AG09309 (cell line): ENCODE results near the gene RIPOR3.

Source experiments
- DNase-seq: peaks from one replicate; pipeline ENCODE4 v3.0.0-alpha.2; 2010; ENCODE audit warnings: low read depth
- H3K4me3 ChIP-seq: 2 replicates; pipeline ENCODE4 v1.5.1; 2011; ENCODE audit warnings: mild to moderate bottlenecking, low read depth, low read length, moderate library complexity; ENCODE audit not compliant: control insufficient read depth
- TF ChIP-seq, protein P1 (sequence below): IDR thresholded peaks from 2 replicates; pipeline ENCODE4 v1.5.1; 2011; ENCODE audit warnings: mild to moderate bottlenecking, low read depth, low read length, inconsistent platforms; ENCODE audit not compliant: insufficient read depth, control insufficient read depth; ENCODE audit errors: missing control alignments

The RIPOR3 gene

DNA sequence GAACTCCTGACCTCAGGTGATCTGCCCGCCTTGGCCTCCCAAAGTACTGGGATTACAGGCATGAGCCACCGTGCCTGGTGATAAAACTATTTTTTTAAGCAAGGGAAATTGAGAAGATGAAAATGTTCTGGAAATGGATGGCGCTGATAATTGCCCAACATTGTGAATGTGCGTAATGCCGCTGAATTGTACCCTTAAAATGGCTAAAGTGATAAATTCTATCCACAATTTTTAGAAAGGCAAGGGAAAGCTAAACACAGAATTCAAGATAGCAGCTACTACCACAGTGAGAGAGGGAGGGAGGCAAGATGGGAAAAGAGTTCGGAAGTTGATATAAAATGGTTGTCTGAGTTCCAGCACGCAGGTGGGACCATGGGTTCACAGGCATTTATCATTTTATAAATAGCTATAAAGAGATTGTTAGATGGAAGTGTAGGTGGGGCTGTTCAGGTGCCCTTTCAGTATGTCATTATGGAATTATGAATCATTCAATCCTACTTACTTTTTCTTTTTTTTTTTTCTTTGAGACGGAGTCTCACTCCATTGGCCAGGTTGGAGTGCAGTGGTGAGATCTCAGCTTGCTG lies 8.3 kb downstream of the RIPOR3 start:
- H3K4me3 ChIP-seq, result no peak overlapping the region
- TF ChIP-seq, protein P1, sequence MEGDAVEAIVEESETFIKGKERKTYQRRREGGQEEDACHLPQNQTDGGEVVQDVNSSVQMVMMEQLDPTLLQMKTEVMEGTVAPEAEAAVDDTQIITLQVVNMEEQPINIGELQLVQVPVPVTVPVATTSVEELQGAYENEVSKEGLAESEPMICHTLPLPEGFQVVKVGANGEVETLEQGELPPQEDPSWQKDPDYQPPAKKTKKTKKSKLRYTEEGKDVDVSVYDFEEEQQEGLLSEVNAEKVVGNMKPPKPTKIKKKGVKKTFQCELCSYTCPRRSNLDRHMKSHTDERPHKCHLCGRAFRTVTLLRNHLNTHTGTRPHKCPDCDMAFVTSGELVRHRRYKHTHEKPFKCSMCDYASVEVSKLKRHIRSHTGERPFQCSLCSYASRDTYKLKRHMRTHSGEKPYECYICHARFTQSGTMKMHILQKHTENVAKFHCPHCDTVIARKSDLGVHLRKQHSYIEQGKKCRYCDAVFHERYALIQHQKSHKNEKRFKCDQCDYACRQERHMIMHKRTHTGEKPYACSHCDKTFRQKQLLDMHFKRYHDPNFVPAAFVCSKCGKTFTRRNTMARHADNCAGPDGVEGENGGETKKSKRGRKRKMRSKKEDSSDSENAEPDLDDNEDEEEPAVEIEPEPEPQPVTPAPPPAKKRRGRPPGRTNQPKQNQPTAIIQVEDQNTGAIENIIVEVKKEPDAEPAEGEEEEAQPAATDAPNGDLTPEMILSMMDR, result no peak
- no peak for DNase-seq

- no peak for DNase-seq
- TF ChIP-seq, protein P1, result no peak
- no peak overlapping the region for H3K4me3 ChIP-seq
Measured at GRCh38 chr20:50682065-50682464, 9.3 kb downstream of the RIPOR3 start.

DNA sequence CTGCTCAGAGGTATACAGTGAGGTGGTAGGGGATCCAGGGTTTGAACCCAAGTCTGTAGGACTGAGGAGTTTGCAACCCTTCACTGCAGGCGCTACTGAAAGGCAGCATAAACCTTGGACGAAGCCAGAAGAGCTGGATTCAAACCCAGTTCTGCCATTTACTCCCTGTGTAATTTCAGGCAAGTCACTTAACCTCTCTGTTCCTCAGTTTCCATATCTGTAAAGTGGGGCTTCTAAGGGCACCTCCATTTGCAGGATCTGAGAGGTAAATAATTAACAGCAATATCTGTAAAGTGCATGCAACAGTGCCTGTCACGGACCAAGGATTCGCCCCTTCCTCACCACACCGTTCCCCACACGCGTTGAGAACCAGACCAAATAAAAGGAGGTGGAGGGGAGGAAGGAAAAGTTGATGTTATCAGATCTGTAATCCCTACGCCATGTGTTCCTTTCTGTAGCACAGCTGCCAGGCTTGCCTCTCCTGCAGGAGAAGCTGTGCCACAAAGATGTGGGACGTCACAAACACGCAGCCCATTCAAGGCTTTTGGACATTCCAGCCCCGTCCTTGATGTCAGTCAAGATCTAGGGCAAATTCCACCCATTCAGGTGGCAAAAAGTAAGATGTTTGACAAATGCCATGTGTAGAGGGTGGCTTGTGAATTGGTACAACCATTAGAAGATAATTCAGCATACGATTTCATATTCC lies 9.8 kb downstream of the RIPOR3 start:
- no peak overlapping the region for H3K4me3 ChIP-seq
- DNase-seq, result no peak
- TF ChIP-seq, protein P1, result no peak

- H3K4me3 ChIP-seq, result no peak overlapping the region
- TF ChIP-seq, protein P1, result no peak
- DNase-seq, result no peak
Measured at GRCh38 chr20:50680105-50680960, 11.0 kb downstream of the RIPOR3 start.

- TF ChIP-seq, protein P1, result no peak
- no peak overlapping the region for H3K4me3 ChIP-seq
- no peak for DNase-seq
Measured at GRCh38 chr20:50679753-50680104, 11.6 kb downstream of the RIPOR3 start.

GRCh38 chr20:50678169-50678898 lies 13.0 kb downstream of the RIPOR3 start:
- no peak for DNase-seq
- H3K4me3 ChIP-seq, result no peak overlapping the region
- TF ChIP-seq, protein P1, result no peak
